HepG2 (cell line): ENCODE measurements around the gene LSM2. TPM values are rescaled to one million over a fixed set of nuclear protein-coding genes. Genes with fewer than 3 reads are reported as not detected.

Experiments
- ARNTL ChIP-seq: sonication (generic); formaldehyde crosslinking; IDR thresholded peaks from 2 replicates; pipeline ENCODE4 v1.4.0; 2020; ENCODE audit warnings: mild to moderate bottlenecking, missing genetic modification reagents
- GFI1 ChIP-seq: sonication (generic); formaldehyde crosslinking; IDR thresholded peaks from 2 replicates; pipeline ENCODE4 v1.5.0; 2020; ENCODE audit warnings: missing genetic modification reagents, mild to moderate bottlenecking, borderline replicate concordance
- MAFF ChIP-seq: IDR thresholded peaks from 2 replicates; pipeline ENCODE4 v1.6.1; 2011; ENCODE audit warnings: low read depth, low read length, improper control_type of control experiment
- MAZ ChIP-seq, 2 experiments: sonication (generic) in 1 of 2; formaldehyde crosslinking in 1 of 2; IDR thresholded peaks; 2 replicates each; pipeline versions ENCODE4 v1.5.0 to v1.6.1; 2012 to 2020; ENCODE audit warnings: low read depth in 2 of 2, mild to moderate bottlenecking in 2 of 2, borderline replicate concordance in 1 of 2, improper control_type of control experiment in 1 of 2, low read length in 1 of 2, missing genetic modification reagents in 1 of 2, moderate library complexity in 1 of 2
- RAD51 ChIP-seq: fragments of 450-650 bp; IDR thresholded peaks from 2 replicates; pipeline ENCODE4 v1.6.1; 2016; ENCODE audit warnings: borderline replicate concordance
- RBM39 ChIP-seq: fragments of 200-400 bp; formaldehyde crosslinking; IDR thresholded peaks from one replicate; pipeline ENCODE4 v1.6.1; 2018; ENCODE audit warnings: antibody characterized with exemption, mild to moderate bottlenecking, low read depth, low read length; ENCODE audit not compliant: poor library complexity, severe bottlenecking
- SOX13 ChIP-seq, 3 experiments: fragments of 450-650 bp in 1 of 3; sonication (generic) in 1 of 3; formaldehyde crosslinking in 1 of 3; IDR thresholded peaks in 2 of 3; conservative IDR thresholded peaks in 1 of 3; 2 replicates each; pipeline versions ENCODE4 v1.5.0 to v1.6.1; 2016 to 2020; ENCODE audit warnings: antibody characterized with exemption in 1 of 3, mild to moderate bottlenecking in 1 of 3, missing compliant biosample characterization in 1 of 3, missing genetic modification reagents in 1 of 3, moderate library complexity in 1 of 3
- SUZ12 ChIP-seq: fragments of 150-350 bp; IDR thresholded peaks from 2 replicates; pipeline ENCODE4 v1.6.1; 2014; ENCODE audit warnings: low read depth, low read length
- TAF1 ChIP-seq: sonication (generic); formaldehyde crosslinking; IDR thresholded peaks from 2 replicates; pipeline ENCODE4 v1.4.0; 2020; ENCODE audit warnings: missing genetic modification reagents
- TOE1 ChIP-seq: sonication (generic); formaldehyde crosslinking; IDR thresholded peaks from 2 replicates; pipeline ENCODE4 v1.4.0; 2020; ENCODE audit warnings: mild to moderate bottlenecking, missing genetic modification reagents
- WIZ ChIP-seq: sonication (generic); formaldehyde crosslinking; IDR thresholded peaks from 2 replicates; pipeline ENCODE4 v1.5.1; 2020; ENCODE audit warnings: mild to moderate bottlenecking, missing genetic modification reagents
- ZBED4 ChIP-seq: sonication (generic); formaldehyde crosslinking; IDR thresholded peaks from 2 replicates; pipeline ENCODE4 v1.4.0; 2020; ENCODE audit warnings: missing genetic modification reagents, borderline replicate concordance
- ZBTB4 ChIP-seq: sonication (generic); formaldehyde crosslinking; IDR thresholded peaks from 2 replicates; pipeline ENCODE4 v1.4.0; 2020; ENCODE audit warnings: missing genetic modification reagents, mild to moderate bottlenecking, borderline replicate concordance
- ZFY ChIP-seq: sonication (generic); formaldehyde crosslinking; IDR thresholded peaks from 2 replicates; pipeline ENCODE4 v1.4.0; 2020; ENCODE audit warnings: missing genetic modification reagents
- ZNF10 ChIP-seq: sonication (generic); formaldehyde crosslinking; IDR thresholded peaks from 2 replicates; pipeline ENCODE4 v1.4.0; 2020; ENCODE audit warnings: mild to moderate bottlenecking, low read depth, missing genetic modification reagents, borderline replicate concordance
- ZNF136 ChIP-seq: sonication (generic); formaldehyde crosslinking; IDR thresholded peaks from 2 replicates; pipeline ENCODE4 v1.8.1; 2022; ENCODE audit warnings: low read depth, mild to moderate bottlenecking, moderate library complexity, missing genetic modification reagents
- ZNF292 ChIP-seq: sonication (generic); formaldehyde crosslinking; IDR thresholded peaks from 2 replicates; pipeline ENCODE4 v1.8.1; 2022; ENCODE audit warnings: mild to moderate bottlenecking, low read depth, missing genetic modification reagents, borderline replicate concordance
- ZNF747 ChIP-seq: sonication (generic); formaldehyde crosslinking; IDR thresholded peaks from 2 replicates; pipeline ENCODE4 v1.8.1; 2023; ENCODE audit warnings: missing genetic modification reagents, mild to moderate bottlenecking, borderline replicate concordance
- ZNF761 ChIP-seq: sonication (generic); formaldehyde crosslinking; conservative IDR thresholded peaks from 2 replicates; pipeline ENCODE4 v1.4.0; 2020; ENCODE audit warnings: mild to moderate bottlenecking, missing genetic modification reagents
- ZNF772 ChIP-seq: sonication (generic); formaldehyde crosslinking; IDR thresholded peaks from 2 replicates; pipeline ENCODE4 v1.5.0; 2020; ENCODE audit warnings: mild to moderate bottlenecking, missing genetic modification reagents
- ZNF879 ChIP-seq: sonication (generic); formaldehyde crosslinking; IDR thresholded peaks from 2 replicates; pipeline ENCODE4 v1.8.1; 2023; ENCODE audit warnings: missing genetic modification reagents
- polyA plus RNA-seq, 8 experiments: library from polyadenylated mRNA; depleted of rRNA in 3 of 8; stranded (reverse) in 7 of 8; unstranded in 1 of 8; fragments of >200 nt; fragmentation: Illumina TruSeq in 4 of 8; extraction: Trizol in 4 of 8; gene quantifications; 2 replicates each; pipeline versions ENCODE4 v1.2.1 to v1.2.3, GENCODE V29; 2011 to 2016; ENCODE audit warnings: low read depth in 4 of 8, missing spikeins in 1 of 8, mixed read lengths in 1 of 8; ENCODE audit not compliant: insufficient read depth in 1 of 8
- total RNA-seq, 5 experiments: library from RNA; depleted of rRNA; stranded (reverse); fragments of >200 nt; fragmentation: Illumina TruSeq; extraction: Trizol; gene quantifications; 2 replicates each; pipeline ENCODE4 v1.2.3, GENCODE V29; 2016; ENCODE audit warnings: low read depth in 1 of 5

The LSM2 gene
- total and polyA plus RNA-seq, 2 of the 13 experiments (the other 11 are each of a cell fraction or from before 2014, with no cell fraction given) = 69.4 to 90.5 TPM

- TF ChIP-seq ZBED4 (CRISPR knock-in tag) (peak; percentile 50; the same call in 1 of the 2 replicates), MAZ (IDR thresholded peaks at IDR 0.05; ENCODE audit: borderline replicate concordance, low read depth, low read length) (peak; percentile 67; the same call in 1 of the 2 replicates), MAZ (CRISPR knock-in tag; IDR thresholded peaks at IDR 0.05; ENCODE audit: low read depth) (peak; percentile 74), ARNTL (no peak), SOX13 (IDR thresholded peaks at IDR 0.05) (0 out of 2 replicates have a peak, but pooled peaks have one; percentile 65), SOX13 (CRISPR knock-in tag; conservative IDR thresholded peaks at IDR 0.05 in 1 of 2, IDR thresholded peaks at IDR 0.05 in 1 of 2) (peak in 1 of 2 experiments; percentile 9; a peak in 1 of 4 replicates), MAFF (no peak), ZNF772 (CRISPR knock-in tag) (peak; percentile 89), SUZ12 (no peak), WIZ (no peak), GFI1 (CRISPR knock-in tag) (peak; percentile 84), ZNF747 (CRISPR knock-in tag) (no peak), TAF1 (CRISPR knock-in tag) (peak; percentile 97), ZNF761 (CRISPR knock-in tag) (no peak), ZBTB4 (peak; percentile 41; the same call in 1 of the 2 replicates), ZFY (CRISPR knock-in tag) (peak; percentile 35), ZNF136 (CRISPR knock-in tag) (0 out of 2 replicates have a peak, but pooled peaks have one; percentile 83), ZNF10 (CRISPR knock-in tag) (no peak), TOE1 (CRISPR knock-in tag) (0 out of 2 replicates have a peak, but pooled peaks have one; percentile 72), RAD51 (no peak), RBM39 (peak; percentile 99), ZNF879 (CRISPR knock-in tag) (no peak), ZNF292 (CRISPR knock-in tag) (0 out of 2 replicates have a peak, but pooled peaks have one; percentile 28)
These were observed 20.7 kb upstream of the LSM2 start, which contains the start of gene HSPA1B (continued) for GRCh38 chr6:31827286-31828079.
